SKM-1 (cell line): ENCODE data around the gene ANKRD62.
A peak's percentile ranks its signal among the peaks of the same experiment; 100 is the strongest.
"Not testable (repeated sequence)": the region's sequence is repeated elsewhere in the genome, so short reads cannot be mapped to it uniquely, and the experiment has no call there.

ENCODE experiments used
- DNase-seq: peaks from one replicate; lab custom pipeline; 2025; ENCODE audit not compliant: unreplicated experiment; lab: John Stamatoyannopoulos, UW

ANKRD62 gene

GRCh38 chr18:12092398-12093229 is 1.0 kb upstream of the ANKRD62 start:
- DNase-seq = no peak

DNA sequence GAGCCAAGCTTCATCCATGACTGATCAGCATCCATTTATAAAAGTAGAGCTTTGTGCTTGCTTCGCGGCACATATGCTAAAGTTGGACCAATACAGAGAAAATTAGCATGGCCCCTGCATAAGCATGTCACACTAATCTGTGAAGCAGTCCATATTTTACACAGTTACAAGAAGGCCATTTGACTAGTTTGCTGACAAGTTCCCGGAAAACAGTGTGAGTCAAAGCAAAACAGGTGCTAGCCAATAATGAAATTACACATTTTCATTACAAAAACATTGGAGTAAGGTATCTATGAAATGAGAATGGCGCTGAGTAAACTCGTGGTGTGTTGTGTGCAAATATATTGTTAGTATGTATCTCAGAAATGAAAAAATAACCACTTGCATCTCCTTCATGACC is 4.7 kb downstream of the ANKRD62 start:
- DNase-seq = no peak

GRCh38 chr18:12099160-12099559 is 5.5 kb downstream of the ANKRD62 start:
- DNase-seq = no peak

- no peak for DNase-seq
Measured at GRCh38 chr18:12101266-12101665, 7.6 kb downstream of the ANKRD62 start.

- DNase-seq = no peak
Measured at GRCh38 chr18:12102136-12102842, 8.6 kb downstream of the ANKRD62 start.

DNA sequence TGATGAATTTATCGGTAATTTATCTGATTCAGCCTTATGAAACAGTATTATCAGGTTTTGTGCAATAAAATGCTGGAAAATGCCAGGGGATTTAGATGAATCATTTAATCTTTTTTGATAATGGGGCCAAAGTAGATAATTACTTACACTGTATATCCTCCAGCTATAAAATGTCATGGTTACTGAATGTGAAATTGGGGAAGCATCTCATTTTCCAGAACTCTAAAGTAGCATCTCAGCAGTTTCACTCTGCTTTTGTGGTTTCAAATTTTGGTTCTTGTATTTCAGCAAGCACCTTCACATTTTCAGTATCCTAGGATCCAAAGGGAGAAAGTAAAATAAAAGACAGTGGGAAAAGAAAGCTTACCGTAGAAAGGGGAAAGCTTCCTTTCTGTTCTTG is 12.8 kb downstream of the ANKRD62 start:
- DNase-seq = no peak

GRCh38 chr18:12109836-12110235 is 16.2 kb downstream of the ANKRD62 start:
- DNase-seq = no peak

DNA sequence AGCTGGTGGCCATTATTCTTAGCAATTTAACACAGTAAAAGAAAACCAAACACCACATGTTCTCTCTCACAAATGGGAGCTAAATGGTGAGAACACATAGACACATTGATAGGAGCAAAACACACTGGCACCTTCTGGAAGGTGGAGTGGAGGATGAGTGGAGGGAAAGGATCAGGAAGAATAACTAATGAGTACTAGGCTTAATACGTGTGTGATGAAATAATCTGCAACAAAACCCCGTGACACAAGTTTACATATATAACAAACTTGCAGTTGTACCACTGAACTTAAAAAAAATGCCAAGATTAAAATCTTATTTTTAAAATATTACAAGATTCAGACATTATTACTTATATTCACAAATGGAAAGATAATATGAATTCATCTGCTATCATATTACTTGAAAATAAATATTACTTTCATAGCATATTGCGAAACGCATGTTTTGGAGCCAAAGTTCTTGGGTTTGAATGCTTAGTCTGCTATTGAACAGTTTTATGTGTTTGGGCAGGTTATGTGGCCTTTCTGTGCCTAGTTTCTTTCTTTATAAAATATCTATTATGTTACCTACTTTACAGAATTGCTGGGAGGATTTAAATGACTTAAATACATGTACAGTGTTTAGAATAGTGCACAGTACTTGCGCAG is 20.5 kb downstream of the ANKRD62 start:
- DNase-seq = no peak

DNA sequence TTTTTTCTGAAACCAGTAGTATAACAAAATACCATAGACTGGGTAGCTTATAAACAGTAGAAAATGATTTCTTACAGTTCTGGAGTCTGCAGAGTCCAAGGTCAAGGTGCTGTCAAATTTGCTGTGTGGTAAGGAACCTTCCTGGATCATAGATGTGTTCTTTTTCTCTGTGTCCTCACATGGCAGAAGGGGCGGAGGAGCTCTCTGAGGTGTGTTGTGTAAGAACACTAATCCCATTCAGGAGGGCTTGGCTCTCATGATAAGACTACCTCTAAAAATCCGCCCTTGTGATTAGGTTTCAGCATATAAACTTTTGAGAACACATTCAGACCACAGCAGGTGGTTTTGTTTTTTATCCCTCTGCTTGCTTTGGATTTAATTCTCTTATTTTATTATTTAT is 25.7 kb downstream of the ANKRD62 start:
- no peak for DNase-seq

DNA sequence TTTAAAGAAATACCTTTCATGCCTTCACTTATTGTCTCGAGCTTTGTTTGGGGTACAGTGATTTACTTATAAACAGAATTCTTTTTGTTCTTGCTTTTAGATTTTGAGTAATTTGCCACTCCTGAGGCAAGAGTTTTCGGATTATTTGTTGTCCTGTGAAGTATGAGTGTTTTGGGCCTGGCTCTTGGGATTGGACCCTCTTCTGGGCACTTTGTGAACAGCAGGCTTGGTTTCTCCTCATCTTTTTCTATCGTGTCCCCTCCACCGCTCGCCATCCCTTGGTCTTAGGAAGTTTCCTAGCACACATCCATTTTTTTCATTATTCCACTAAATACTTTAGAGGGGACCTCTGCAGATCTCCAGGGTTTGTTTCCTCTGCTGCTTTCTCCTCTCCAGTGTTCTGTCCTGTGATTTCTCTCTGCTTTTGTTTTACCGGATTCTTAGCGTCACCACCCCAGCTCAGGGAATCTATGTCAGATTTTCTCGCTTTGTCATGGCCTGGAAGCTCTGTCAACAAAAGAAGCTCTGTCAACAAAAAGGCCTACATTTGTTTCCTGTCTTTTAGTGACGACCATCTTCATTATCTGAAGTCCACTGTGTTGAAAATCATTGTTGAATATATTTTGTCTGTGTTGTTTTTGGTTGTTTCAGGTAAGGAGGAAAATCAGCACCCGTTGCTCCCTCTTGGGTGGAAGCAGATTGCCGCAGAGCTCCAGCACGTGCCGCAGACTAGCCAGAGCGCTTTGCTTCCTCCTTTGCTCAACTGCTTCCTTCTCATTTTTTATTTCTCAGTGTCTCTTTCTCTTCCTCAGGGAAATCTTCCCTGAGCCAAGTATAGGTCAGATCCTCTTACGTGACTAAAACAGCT is 27.8 kb downstream of the ANKRD62 start:
- no peak for DNase-seq

DNA sequence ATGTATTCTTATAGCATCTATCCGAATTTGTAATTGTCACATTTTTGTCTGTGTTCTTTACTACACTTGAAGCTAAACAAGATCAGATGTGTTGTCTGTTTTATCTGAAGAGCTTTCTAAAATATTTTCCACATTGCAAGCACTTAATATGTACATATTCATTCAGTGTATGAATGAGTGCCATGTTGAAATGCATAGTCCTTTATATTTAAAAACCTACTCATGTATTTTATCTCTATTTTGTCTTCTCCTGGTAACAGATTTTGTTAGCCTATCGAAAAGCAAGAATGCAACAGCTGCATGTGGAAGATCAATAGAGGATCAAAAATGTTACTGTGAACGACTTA is 28.4 kb downstream of the ANKRD62 start:
- DNase-seq = not testable (repeated sequence)

GRCh38 chr18:12127647-12128046 is 34.0 kb downstream of the ANKRD62 start:
- not testable (repeated sequence) for DNase-seq

GRCh38 chr18:12138831-12139230 is 45.2 kb downstream of the ANKRD62 start:
- DNase-seq = not testable (repeated sequence)

GRCh38 chr18:12140866-12141265 is 47.2 kb downstream of the ANKRD62 start:
- not testable (repeated sequence) for DNase-seq

GRCh38 chr18:12141778-12142177 is 48.1 kb downstream of the ANKRD62 start:
- not testable (repeated sequence) for DNase-seq

DNA sequence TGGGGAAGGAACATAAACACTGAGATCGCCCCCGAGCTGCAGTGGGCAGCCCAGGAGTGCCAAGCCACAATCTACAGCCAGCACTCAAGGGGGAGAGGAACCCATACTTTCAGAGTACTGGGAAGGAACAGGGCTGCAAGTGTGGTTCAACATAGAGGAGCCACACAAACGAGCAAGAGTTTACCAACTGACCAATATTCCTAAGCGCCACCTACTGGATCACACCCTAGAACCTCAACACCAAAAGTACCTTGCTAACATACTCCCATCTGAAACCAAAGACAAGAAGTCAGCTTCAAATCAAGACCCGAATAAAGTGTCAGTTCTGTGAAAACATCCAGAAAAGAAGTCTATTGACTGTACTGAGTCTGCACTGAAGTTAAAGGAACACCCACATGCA is 55.8 kb downstream of the ANKRD62 start:
- not testable (repeated sequence) for DNase-seq

GRCh38 chr18:12154361-12154760 is 60.7 kb downstream of the ANKRD62 start:
- peak; percentile 52 for DNase-seq

GRCh38 chr18:12155996-12156395 is 62.4 kb downstream of the ANKRD62 start:
- no peak for DNase-seq

DNA sequence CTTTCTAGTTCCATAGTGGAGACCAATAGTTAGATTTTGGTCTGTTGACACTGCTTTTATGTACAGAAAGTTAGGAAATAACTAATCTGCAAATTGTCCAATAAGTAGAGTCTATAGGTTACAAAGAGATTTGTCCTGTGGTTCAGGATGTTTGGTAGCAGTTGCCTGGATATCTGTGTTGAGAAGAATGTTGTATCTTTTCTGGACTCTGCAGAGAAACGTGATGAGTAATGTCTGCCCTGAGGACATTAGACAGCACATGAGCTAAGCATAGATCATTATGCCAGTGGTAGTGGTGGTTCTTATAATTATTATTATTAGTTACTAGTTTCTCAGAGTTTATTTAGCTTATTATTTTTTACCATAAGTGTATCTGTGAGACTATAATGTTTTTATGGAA is 65.8 kb downstream of the ANKRD62 start:
- no peak for DNase-seq

DNA sequence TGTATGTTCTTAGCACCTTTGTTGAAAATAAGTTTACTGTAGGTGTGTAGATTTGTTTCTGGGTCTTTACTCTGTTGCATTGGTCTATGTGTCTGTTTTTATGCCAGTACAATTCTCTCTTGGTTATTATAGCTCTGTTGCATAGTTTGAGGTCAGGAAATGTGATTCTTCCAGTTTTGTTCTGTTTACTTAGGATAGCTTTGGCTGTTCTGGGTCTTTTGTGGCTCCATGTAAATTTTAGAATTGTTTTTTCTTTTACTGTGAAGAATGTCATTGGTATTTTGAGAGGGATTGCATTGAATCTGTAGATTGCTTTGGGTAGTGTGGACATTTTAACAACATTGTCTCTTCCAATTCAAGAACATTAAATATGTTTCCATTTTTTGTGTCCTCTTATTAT is 69.1 kb downstream of the ANKRD62 start:
- no peak for DNase-seq
